ENCODE data around the gene CLEC4F.
A peak's percentile ranks its signal among the peaks of the same experiment; 100 is the strongest.

The CLEC4F gene

GRCh38 chr2:70779911-70780545 lies 40.4 kb downstream of the CLEC4F start:
- DNase-seq = no peak

GRCh38 chr2:70779491-70779890 lies 40.9 kb downstream of the CLEC4F start:
- no peak for DNase-seq

- DNase-seq = no peak
Measured at GRCh38 chr2:70778676-70779075, 41.7 kb downstream of the CLEC4F start.

GRCh38 chr2:70777450-70777849 lies 42.9 kb downstream of the CLEC4F start:
- no peak for DNase-seq

GRCh38 chr2:70776266-70776665 lies 44.1 kb downstream of the CLEC4F start:
- DNase-seq = no peak

GRCh38 chr2:70775141-70775540 lies 45.3 kb downstream of the CLEC4F start:
- no peak for DNase-seq

- no peak for DNase-seq
Measured at GRCh38 chr2:70772486-70773155, 47.8 kb downstream of the CLEC4F start.

- no peak for DNase-seq
Measured at GRCh38 chr2:70771446-70771845, 49.0 kb downstream of the CLEC4F start.

GRCh38 chr2:70769450-70769849 lies 50.9 kb downstream of the CLEC4F start:
- no peak for DNase-seq

GRCh38 chr2:70768590-70769085 lies 51.8 kb downstream of the CLEC4F start:
- DNase-seq = no peak

GRCh38 chr2:70767699-70768589 lies 52.5 kb downstream of the CLEC4F start, which contains the start of gene ADD2:
Gene ADD2, minus strand, starts transcription at chr2:70768200. Its CDS starts 61,792 bp downstream, at chr2:70706408.
- DNase-seq = peak; percentile 62 to 63

- DNase-seq = peak; percentile 45 to 70
Measured at GRCh38 chr2:70767079-70767698, 53.2 kb downstream of the CLEC4F start.

GRCh38 chr2:70766357-70767078 lies 53.9 kb downstream of the CLEC4F start:
- DNase-seq = peak in 1 of 2 experiments; percentile 13

GRCh38 chr2:70765507-70765906 lies 54.9 kb downstream of the CLEC4F start:
- no peak for DNase-seq

- DNase-seq = no peak
Measured at GRCh38 chr2:70759446-70759845, 61.0 kb downstream of the CLEC4F start.
